ENCODE measurements around the gene FTCD. TPM values are rescaled to one million over a fixed set of nuclear protein-coding genes. Genes with fewer than 3 reads are reported as not detected.
A peak's percentile ranks its signal among the peaks of the same experiment; 100 is the strongest.

FTCD gene
- total RNA-seq, 1 donor, result 0.36 TPM

DNA sequence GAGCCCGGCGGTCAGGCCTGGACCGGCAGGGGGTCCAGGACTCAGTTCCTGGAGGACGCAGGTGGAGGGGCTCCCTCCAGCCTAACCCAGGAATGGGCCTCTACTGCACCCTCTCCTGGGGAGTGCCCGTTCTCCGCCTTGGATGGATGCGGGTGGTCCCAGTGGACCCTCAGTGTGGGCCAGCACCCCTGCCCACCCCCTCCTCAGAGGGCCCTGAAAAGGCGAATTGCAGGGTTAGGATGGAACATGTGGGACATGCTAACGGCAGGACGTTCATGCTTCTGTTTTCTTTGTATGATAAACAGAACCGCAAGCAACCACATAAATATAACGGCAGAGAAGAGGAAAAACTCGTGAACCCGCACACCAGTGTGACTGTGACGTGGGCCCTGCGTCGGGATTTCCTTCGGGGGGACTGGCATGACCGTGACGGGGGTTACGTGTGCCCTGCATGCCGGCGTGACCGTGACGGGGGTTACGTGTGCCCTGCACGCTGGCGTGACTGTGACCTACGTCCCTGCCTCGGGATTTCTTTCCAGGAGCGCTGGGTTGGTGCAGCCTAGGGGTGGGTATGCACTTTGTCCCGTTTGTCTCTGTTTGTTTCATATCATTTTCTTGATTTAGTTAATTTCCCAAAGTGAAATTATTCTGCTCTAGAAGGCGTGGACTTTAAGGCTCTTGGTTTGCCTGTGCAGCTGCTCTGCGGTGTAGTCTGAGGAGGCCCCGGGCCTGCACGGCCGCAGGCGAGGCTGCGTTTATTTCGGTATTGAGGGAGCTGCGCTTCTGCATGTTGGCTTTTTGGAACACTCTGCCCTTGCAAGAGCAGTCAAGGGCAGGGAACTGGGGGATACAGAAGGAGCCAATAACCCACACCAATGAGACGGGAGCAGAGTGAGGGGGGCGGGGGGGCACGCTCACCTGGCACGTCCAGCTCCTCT lies 3.1 kb downstream of the FTCD start:
- peaks cover 4% of the 10 kb centered on the region for H3K4me1 ChIP-seq (ENCODE audit: insufficient read depth, low read length)
- TF ChIP-seq, protein P1, sequence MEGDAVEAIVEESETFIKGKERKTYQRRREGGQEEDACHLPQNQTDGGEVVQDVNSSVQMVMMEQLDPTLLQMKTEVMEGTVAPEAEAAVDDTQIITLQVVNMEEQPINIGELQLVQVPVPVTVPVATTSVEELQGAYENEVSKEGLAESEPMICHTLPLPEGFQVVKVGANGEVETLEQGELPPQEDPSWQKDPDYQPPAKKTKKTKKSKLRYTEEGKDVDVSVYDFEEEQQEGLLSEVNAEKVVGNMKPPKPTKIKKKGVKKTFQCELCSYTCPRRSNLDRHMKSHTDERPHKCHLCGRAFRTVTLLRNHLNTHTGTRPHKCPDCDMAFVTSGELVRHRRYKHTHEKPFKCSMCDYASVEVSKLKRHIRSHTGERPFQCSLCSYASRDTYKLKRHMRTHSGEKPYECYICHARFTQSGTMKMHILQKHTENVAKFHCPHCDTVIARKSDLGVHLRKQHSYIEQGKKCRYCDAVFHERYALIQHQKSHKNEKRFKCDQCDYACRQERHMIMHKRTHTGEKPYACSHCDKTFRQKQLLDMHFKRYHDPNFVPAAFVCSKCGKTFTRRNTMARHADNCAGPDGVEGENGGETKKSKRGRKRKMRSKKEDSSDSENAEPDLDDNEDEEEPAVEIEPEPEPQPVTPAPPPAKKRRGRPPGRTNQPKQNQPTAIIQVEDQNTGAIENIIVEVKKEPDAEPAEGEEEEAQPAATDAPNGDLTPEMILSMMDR (IDR thresholded peaks at IDR 0.05; ENCODE audit: extremely low read depth, low read depth, low read length), result no peak
- no peaks in the 10 kb centered on the region for H3K36me3 ChIP-seq (ENCODE audit: insufficient read depth, low read length)
- no peak overlapping the region for H2AFZ ChIP-seq (ENCODE audit: low read length)
- peak; percentile 80 for DNase-seq (ENCODE audit: insufficient read length, low spot score, missing footprints)
- no peak overlapping the region for H3K27ac ChIP-seq (ENCODE audit: low read depth, low read length)
- H3K9me3 ChIP-seq (ENCODE audit: low read depth, low read length), result no peaks in the 10 kb centered on the region
- H3K4me2 ChIP-seq (ENCODE audit: insufficient read depth, low read length), result peak overlapping the region; percentile 82
- H3K79me2 ChIP-seq (ENCODE audit: insufficient read depth, low read length), result no peaks in the 10 kb centered on the region
- H4K20me1 ChIP-seq (ENCODE audit: insufficient read depth, low read length), result no peaks in the 10 kb centered on the region
- no peak overlapping the region for H3K4me3 ChIP-seq (ENCODE audit: insufficient read depth, low read length)
- H3K27me3 ChIP-seq (ENCODE audit: insufficient read depth, low read length), result no peaks in the 10 kb centered on the region

DNA sequence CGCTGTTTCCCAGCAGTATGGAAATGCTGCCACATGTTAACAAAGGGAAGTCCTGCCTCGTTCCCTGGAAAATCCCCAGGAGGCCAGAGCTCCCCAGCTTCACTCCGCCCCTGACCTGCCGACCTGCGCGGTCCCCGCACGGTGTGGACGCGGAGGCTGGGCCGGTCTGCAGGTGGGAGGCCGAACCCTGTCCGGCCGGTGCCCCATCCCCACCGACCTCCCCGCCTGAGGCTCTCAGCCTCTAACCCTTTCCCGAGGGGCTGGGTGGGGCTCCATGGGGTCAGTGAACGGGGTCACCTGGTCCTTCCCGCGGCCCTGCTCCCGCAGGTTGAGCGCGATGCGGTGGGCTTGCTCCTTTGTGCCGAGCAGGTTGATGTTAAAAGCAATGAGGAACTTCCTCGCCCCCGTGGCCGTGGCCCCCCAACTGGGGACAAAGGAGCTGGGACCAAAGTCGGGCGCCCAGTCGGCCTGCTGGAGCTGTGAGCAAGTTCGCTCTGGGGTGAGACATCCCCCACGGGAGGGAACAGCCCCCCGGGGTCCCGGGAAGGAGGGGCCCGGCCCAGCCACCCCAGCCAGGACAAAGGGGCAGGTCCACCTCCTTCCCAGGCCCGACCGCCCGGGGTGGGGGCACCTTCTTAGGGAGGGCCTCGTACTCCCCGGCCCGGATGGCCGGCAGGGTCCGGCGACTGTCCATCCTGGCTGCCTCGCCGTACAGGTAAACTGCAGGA lies 4.0 kb downstream of the FTCD start:
- no peaks in the 10 kb centered on the region for H3K79me2 ChIP-seq (ENCODE audit: insufficient read depth, low read length)
- H3K9me3 ChIP-seq (ENCODE audit: low read depth, low read length), result no peaks in the 10 kb centered on the region
- H3K4me2 ChIP-seq (ENCODE audit: insufficient read depth, low read length), result no peak overlapping the region
- no peak overlapping the region for H2AFZ ChIP-seq (ENCODE audit: low read length)
- H4K20me1 ChIP-seq (ENCODE audit: insufficient read depth, low read length), result no peaks in the 10 kb centered on the region
- peak; percentile 87 for DNase-seq (ENCODE audit: insufficient read length, low spot score, missing footprints)
- no peak overlapping the region for H3K27ac ChIP-seq (ENCODE audit: low read depth, low read length)
- TF ChIP-seq, protein P1 (IDR thresholded peaks at IDR 0.05; ENCODE audit: extremely low read depth, low read depth, low read length), result no peak
- no peaks in the 10 kb centered on the region for H3K27me3 ChIP-seq (ENCODE audit: insufficient read depth, low read length)
- H3K4me1 ChIP-seq (ENCODE audit: insufficient read depth, low read length), result peaks cover 4% of the 10 kb centered on the region
- no peaks in the 10 kb centered on the region for H3K36me3 ChIP-seq (ENCODE audit: insufficient read depth, low read length)
- no peak overlapping the region for H3K4me3 ChIP-seq (ENCODE audit: insufficient read depth, low read length)

DNA sequence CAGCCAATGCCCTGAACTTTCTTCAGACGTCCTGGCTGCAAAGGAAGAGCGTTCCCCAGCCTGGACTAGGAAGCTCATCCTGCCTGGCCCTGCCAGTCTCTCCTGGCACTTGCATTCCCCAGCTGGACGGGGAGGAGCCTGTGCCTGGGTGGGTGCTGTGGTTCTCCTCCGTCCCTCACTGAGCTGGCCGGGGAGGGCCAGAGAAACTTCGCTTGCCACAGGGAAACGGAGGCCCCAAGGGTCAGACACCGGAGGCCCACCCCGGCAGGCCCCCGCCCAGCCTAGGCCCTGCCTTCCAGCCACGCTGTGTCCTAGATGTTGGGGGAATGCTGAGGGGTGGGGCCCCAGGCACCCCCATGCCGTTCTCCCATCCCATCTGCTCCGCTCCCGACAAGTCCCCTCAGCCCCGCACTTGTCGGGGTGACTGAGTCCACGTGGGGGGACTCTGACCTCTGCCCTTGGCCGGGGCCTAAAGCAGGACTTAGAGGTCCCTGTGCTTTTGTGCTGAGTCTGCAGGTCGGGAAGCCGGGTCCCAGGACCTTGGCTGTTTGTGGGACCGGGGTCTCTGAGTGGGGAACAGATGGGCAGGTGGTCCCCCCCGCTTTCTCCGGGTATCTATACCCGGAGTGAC lies 4.8 kb downstream of the FTCD start:
- H3K27ac ChIP-seq (ENCODE audit: low read depth, low read length), result no peak overlapping the region
- H3K9me3 ChIP-seq (ENCODE audit: low read depth, low read length), result no peaks in the 10 kb centered on the region
- TF ChIP-seq, protein P1 (IDR thresholded peaks at IDR 0.05; ENCODE audit: extremely low read depth, low read depth, low read length), result no peak
- DNase-seq (ENCODE audit: insufficient read length, low spot score, missing footprints), result peak; percentile 84
- no peaks in the 10 kb centered on the region for H3K36me3 ChIP-seq (ENCODE audit: insufficient read depth, low read length)
- no peak overlapping the region for H3K4me2 ChIP-seq (ENCODE audit: insufficient read depth, low read length)
- H2AFZ ChIP-seq (ENCODE audit: low read length), result no peak overlapping the region
- no peaks in the 10 kb centered on the region for H3K27me3 ChIP-seq (ENCODE audit: insufficient read depth, low read length)
- no peaks in the 10 kb centered on the region for H3K79me2 ChIP-seq (ENCODE audit: insufficient read depth, low read length)
- no peak overlapping the region for H3K4me3 ChIP-seq (ENCODE audit: insufficient read depth, low read length)
- H3K4me1 ChIP-seq (ENCODE audit: insufficient read depth, low read length), result peaks cover 4% of the 10 kb centered on the region
- H4K20me1 ChIP-seq (ENCODE audit: insufficient read depth, low read length), result no peaks in the 10 kb centered on the region
